HCT116 (cell line): ENCODE measurements around the gene OPN1SW.

Source experiments
- EZH2 ChIP-seq: fragments of 200-600 bp; sonication (generic); IDR thresholded peaks from 2 replicates; pipeline ENCODE4 v1.6.1; 2017; ENCODE audit warnings: antibody characterized with exemption, mixed run types
- EZH2phosphoT487 ChIP-seq: fragments of 200-600 bp; IDR thresholded peaks from 2 replicates; pipeline ENCODE4 v1.6.1; 2018; ENCODE audit warnings: antibody characterized with exemption, borderline replicate concordance
- POLR2A ChIP-seq: IDR thresholded peaks from 2 replicates; pipeline ENCODE4 v1.7.0; 2011; ENCODE audit warnings: borderline replicate concordance; ENCODE audit not compliant: insufficient read depth, insufficient read length; ENCODE audit errors: extremely low read depth
- POLR2AphosphoS5 ChIP-seq: IDR thresholded peaks from 2 replicates; pipeline ENCODE4 v1.6.1; 2011; ENCODE audit warnings: mild to moderate bottlenecking, low read depth, low read length, moderate library complexity
- SP1 ChIP-seq: IDR thresholded peaks from 2 replicates; pipeline ENCODE4 v1.6.1; 2012; ENCODE audit warnings: low read depth
- YY1 ChIP-seq: IDR thresholded peaks from 2 replicates; pipeline ENCODE4 v1.6.1; 2011; ENCODE audit warnings: low read length, low read depth, moderate library complexity, mild to moderate bottlenecking; ENCODE audit not compliant: insufficient replicate concordance; ENCODE audit errors: extremely low read depth
- TF ChIP-seq, protein P1 (sequence below), 3 experiments: fragments of 200-600 bp in 1 of 3; sonication (generic) in 1 of 3; IDR thresholded peaks in 2 of 3; conservative IDR thresholded peaks in 1 of 3; 2 replicates each; pipeline ENCODE4 v1.5.1; 2012 to 2017; ENCODE audit warnings: low read depth in 2 of 3, low read length in 2 of 3, antibody characterized with exemption in 1 of 3, borderline replicate concordance in 1 of 3, control low read depth in 1 of 3, mild to moderate bottlenecking in 1 of 3, mixed read lengths in 1 of 3, mixed run types in 1 of 3, moderate library complexity in 1 of 3; ENCODE audit not compliant: insufficient read depth in 1 of 3

DNA sequence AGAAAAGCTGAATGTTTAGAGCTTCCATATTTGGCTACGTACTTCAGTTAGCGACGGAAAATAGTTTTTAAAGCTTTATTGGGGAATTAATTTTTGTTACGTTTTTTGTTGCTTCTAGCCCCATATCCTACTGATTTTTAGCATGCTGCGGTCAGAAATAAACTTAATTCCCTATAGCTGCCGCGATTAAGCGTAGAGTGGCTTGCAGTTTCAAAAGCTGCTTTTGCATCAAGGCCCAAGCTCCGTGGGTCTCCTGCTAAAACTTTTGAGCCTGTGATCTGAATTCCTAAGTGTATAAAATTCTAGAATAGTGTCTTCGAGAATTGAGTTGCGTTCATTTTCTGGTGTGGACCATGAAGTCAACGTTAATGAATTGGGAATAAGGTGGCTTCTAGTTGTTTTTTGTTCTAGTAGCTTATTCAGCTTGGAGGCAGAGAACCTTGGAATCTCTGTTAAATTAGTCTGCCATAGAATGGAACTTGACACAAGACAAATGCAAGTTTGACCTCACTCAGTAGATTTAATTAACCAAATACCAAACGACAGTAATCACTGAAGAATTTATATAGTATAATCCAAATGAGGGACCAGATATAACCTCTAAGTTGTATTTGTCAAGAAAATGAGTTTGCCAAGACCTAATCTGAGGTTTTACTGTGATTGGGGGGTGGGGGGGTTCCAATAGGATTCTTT is 35.5 kb downstream of the OPN1SW start:
- TF ChIP-seq EZH2phosphoT487 (no peak), POLR2AphosphoS5 (no peak), SP1 (no peak), EZH2 (no peak), POLR2A (no peak), YY1 (no peak)
- TF ChIP-seq, protein P1, sequence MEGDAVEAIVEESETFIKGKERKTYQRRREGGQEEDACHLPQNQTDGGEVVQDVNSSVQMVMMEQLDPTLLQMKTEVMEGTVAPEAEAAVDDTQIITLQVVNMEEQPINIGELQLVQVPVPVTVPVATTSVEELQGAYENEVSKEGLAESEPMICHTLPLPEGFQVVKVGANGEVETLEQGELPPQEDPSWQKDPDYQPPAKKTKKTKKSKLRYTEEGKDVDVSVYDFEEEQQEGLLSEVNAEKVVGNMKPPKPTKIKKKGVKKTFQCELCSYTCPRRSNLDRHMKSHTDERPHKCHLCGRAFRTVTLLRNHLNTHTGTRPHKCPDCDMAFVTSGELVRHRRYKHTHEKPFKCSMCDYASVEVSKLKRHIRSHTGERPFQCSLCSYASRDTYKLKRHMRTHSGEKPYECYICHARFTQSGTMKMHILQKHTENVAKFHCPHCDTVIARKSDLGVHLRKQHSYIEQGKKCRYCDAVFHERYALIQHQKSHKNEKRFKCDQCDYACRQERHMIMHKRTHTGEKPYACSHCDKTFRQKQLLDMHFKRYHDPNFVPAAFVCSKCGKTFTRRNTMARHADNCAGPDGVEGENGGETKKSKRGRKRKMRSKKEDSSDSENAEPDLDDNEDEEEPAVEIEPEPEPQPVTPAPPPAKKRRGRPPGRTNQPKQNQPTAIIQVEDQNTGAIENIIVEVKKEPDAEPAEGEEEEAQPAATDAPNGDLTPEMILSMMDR (IDR thresholded peaks at IDR 0.05 in 2 of 3, conservative IDR thresholded peaks at IDR 0.05 in 1 of 3; ENCODE audit: borderline replicate concordance in 1 of 3, insufficient read depth in 1 of 3, low read depth in 2 of 3, low read length in 2 of 3), result no peak
